K562 (cell line): ENCODE measurements around the gene SEPTIN2. TPM values are rescaled to one million over a fixed set of nuclear protein-coding genes. Genes with fewer than 3 reads are reported as not detected.

ENCODE experiments used
- ATAC-seq: fragments of 200-7000 bp; cut with Tn5 transposase; 3 replicates; pipeline ENCODE4 v1.9.1; 2020; ENCODE audit warnings: moderate library complexity
- BruUV-seq: library from RNA; stranded (reverse); fragments of 400-500 nt; replicated peaks from 2 replicates; lab custom pipeline; 2021; lab: Mats Ljungman, UMichigan
- CTCF ChIA-PET: fragments of 300-600 bp; formaldehyde crosslinking; extraction: SDS; loops from one replicate; lab custom pipeline; 2021; ENCODE audit warnings: low intra/inter-chr PET ratio; lab: Yijun Ruan, JAX
- POLR2A ChIA-PET: fragments of 300-600, 350-650 bp; sonication (Branson Sonifier 250); formaldehyde crosslinking; extraction: SDS; loops from one replicate; lab custom pipeline; 2021; ENCODE audit warnings: antibody characterized with exemption, inconsistent platforms; lab: Yijun Ruan, JAX
- DNase-seq, 4 experiments: peaks; one replicate each; pipeline versions ENCODE4 v3.0.0 to v3.0.0-alpha.2; 2011 to 2018; ENCODE audit warnings: low spot score in 3 of 4, mixed read lengths in 3 of 4; ENCODE audit errors: extremely low read depth in 1 of 4
- FAIRE-seq: peaks from 2 replicates; lab custom pipeline; 2011; peaks lifted over from hg19 to GRCh38; lab: Jason Lieb, UNC
- H2AFZ ChIP-seq: 2 replicates; pipeline ENCODE4 v1.6.0; 2011; ENCODE audit warnings: low read depth, low read length, control low read depth, inconsistent platforms
- H3K27ac ChIP-seq: fragments of 200-600 bp; 3 replicates; pipeline ENCODE4 v1.8.0; 2011; ENCODE audit warnings: low read depth, mild to moderate bottlenecking, control low read depth, inconsistent platforms, low read length, moderate library complexity, mixed read lengths; ENCODE audit errors: extremely low read depth
- H3K27me3 ChIP-seq, 2 experiments: fragments of 300-600 bp in 1 of 2; 2 replicates in 1 of 2; 3 replicates in 1 of 2; pipeline versions ENCODE4 v1.6.0 to v1.8.0; 2011; ENCODE audit warnings: inconsistent platforms in 2 of 2, low read length in 2 of 2, mild to moderate bottlenecking in 1 of 2, mixed read lengths in 1 of 2, moderate library complexity in 1 of 2; ENCODE audit not compliant: control insufficient read depth in 2 of 2, insufficient read depth in 2 of 2
- H3K36me3 ChIP-seq: fragments of 300-600 bp; 3 replicates; pipeline ENCODE4 v1.8.0; 2011; ENCODE audit warnings: mild to moderate bottlenecking, low read length, inconsistent platforms; ENCODE audit not compliant: control insufficient read depth, insufficient read depth
- H3K4me1 ChIP-seq, 2 experiments: fragments of 200-600 bp in 1 of 2; replicated peaks in 1 of 2; 2 replicates in 1 of 2; 3 replicates in 1 of 2; pipeline versions ENCODE4 v1.5.1 to v1.8.0; 2011; ENCODE audit warnings: inconsistent platforms in 2 of 2, low read length in 2 of 2, mild to moderate bottlenecking in 1 of 2, mixed read lengths in 1 of 2, moderate library complexity in 1 of 2; ENCODE audit not compliant: control insufficient read depth in 2 of 2, insufficient read depth in 2 of 2
- H3K4me2 ChIP-seq: 2 replicates; pipeline ENCODE4 v1.6.1; 2011; ENCODE audit warnings: low read length, control low read depth, inconsistent platforms, mixed read lengths; ENCODE audit not compliant: insufficient read depth
- H3K4me3 ChIP-seq: fragments of 200-600 bp; sonication (generic), shearing (Covaris generic); 2 replicates; pipeline ENCODE4 v1.5.1; 2016; ENCODE audit warnings: control low read depth, inconsistent platforms
- H3K79me2 ChIP-seq: fragments of 200-600 bp; 3 replicates; pipeline ENCODE4 v1.8.0; 2011; ENCODE audit warnings: low read length, inconsistent platforms; ENCODE audit not compliant: control insufficient read depth, insufficient read depth
- H3K9ac ChIP-seq, 2 experiments: 2 replicates each; pipeline versions ENCODE4 v1.6.0 to v1.6.1; 2011; ENCODE audit warnings: low read depth in 2 of 2, low read length in 2 of 2, control low read depth in 1 of 2, inconsistent platforms in 1 of 2, mild to moderate bottlenecking in 1 of 2, mixed read lengths in 1 of 2; ENCODE audit not compliant: insufficient read depth in 1 of 2
- H3K9me1 ChIP-seq: one replicate; pipeline ENCODE4 v1.6.0; 2011; ENCODE audit warnings: inconsistent platforms, mild to moderate bottlenecking, low read length, moderate library complexity; ENCODE audit not compliant: control insufficient read depth, insufficient read depth
- H3K9me3 ChIP-seq: replicated peaks from 2 replicates; pipeline ENCODE4 v1.5.1; 2011; ENCODE audit warnings: low read depth, low read length, inconsistent platforms; ENCODE audit not compliant: control insufficient read depth, insufficient read depth
- H4K20me1 ChIP-seq: replicated peaks from 2 replicates; pipeline ENCODE4 v1.6.1; 2011; ENCODE audit warnings: low read length, inconsistent platforms, mixed read lengths; ENCODE audit not compliant: control insufficient read depth, insufficient read depth
- BRD4 ChIP-seq: fragments of 200-600 bp; sonication (generic); IDR thresholded peaks from 2 replicates; pipeline ENCODE4 v1.6.1; 2017; ENCODE audit warnings: inconsistent platforms
- E2F8 ChIP-seq: fragments of 450-650 bp; IDR thresholded peaks from 2 replicates; pipeline ENCODE4 v1.7.1; 2018; ENCODE audit warnings: mild to moderate bottlenecking, low read depth; ENCODE audit not compliant: partially characterized antibody
- ERF ChIP-seq: fragments of 450-650 bp; formaldehyde crosslinking; IDR thresholded peaks from 2 replicates; pipeline ENCODE4 v1.4.0; 2020; ENCODE audit warnings: mild to moderate bottlenecking, mixed read lengths
- HDAC1 ChIP-seq, 2 experiments: fragments of 450-650 bp; IDR thresholded peaks; 2 replicates each; pipeline ENCODE4 v1.6.1; 2016 to 2017; ENCODE audit warnings: inconsistent platforms in 1 of 2, mild to moderate bottlenecking in 1 of 2, moderate library complexity in 1 of 2
- MECOM ChIP-seq: fragments of 250-450 bp; sonication (Bioruptor Pico); IDR thresholded peaks from 2 replicates; pipeline ENCODE4 v1.8.0; 2022; ENCODE audit warnings: inconsistent platforms
- MXI1 ChIP-seq: IDR thresholded peaks from 2 replicates; pipeline ENCODE4 v1.6.1; 2011; ENCODE audit warnings: low read depth, mild to moderate bottlenecking, improper control_type of control experiment, low read length
- NEUROD1 ChIP-seq: fragments of 150-350 bp; IDR thresholded peaks from 2 replicates; pipeline ENCODE4 v1.6.1; 2014; ENCODE audit warnings: borderline replicate concordance, low read length, low read depth; ENCODE audit not compliant: partially characterized antibody
- RERE ChIP-seq: sonication (generic); formaldehyde crosslinking; IDR thresholded peaks from 2 replicates; pipeline ENCODE4 v1.8.0; 2023; ENCODE audit warnings: missing genetic modification reagents, mild to moderate bottlenecking, borderline replicate concordance
- SP2 ChIP-seq: IDR thresholded peaks from 2 replicates; pipeline ENCODE4 v1.6.1; 2011; ENCODE audit warnings: mild to moderate bottlenecking, low read depth, low read length, moderate library complexity; ENCODE audit not compliant: poor library complexity, severe bottlenecking; ENCODE audit errors: extremely low read depth
- SREBF1 ChIP-seq: fragments of 150-350 bp; IDR thresholded peaks from 2 replicates; pipeline ENCODE4 v1.6.1; 2014; ENCODE audit warnings: antibody characterized with exemption, low read depth, low read length, borderline replicate concordance
- TRIM25 ChIP-seq: fragments of 450-650 bp; IDR thresholded peaks from 2 replicates; pipeline ENCODE4 v1.7.0; 2016; ENCODE audit warnings: borderline replicate concordance
- ZBTB17 ChIP-seq: fragments of 450-650 bp; formaldehyde crosslinking; IDR thresholded peaks from 2 replicates; pipeline ENCODE4 v1.4.0; 2020; ENCODE audit warnings: mild to moderate bottlenecking
- WGBS: fragments of 100-300 bp; shearing (Covaris generic); methylation state at CpG from one replicate; pipeline ENCODE4 v1.1.6; 2016; ENCODE audit warnings: low coverage, mixed read lengths; ENCODE audit not compliant: insufficient coverage; ENCODE audit errors: missing lambda C conversion rate; 5-methylcytosine and 5-hydroxymethylcytosine counted together
- in situ Hi-C: fragments of 300-500 bp; cut with MboI; formaldehyde crosslinking; loops from 4 replicates; pipeline ENCODE4 v1.15.0; 2018; ENCODE audit warnings: inconsistent platforms, mixed read lengths
- intact Hi-C: fragments of 100-400 bp; cut with micrococcal nuclease; formaldehyde crosslinking; loops from 2 replicates; pipeline ENCODE4 v1.14.2; 2022
- polyA plus RNA-seq, 8 experiments: library from polyadenylated mRNA; depleted of rRNA in 4 of 8; stranded (reverse) in 5 of 8; unstranded in 3 of 8; fragments of >200 nt; fragmentation: Nextera tagmentation in 2 of 8; fragmentation: Illumina TruSeq in 1 of 8; extraction: Ambion mirVana in 2 of 8; extraction: Trizol in 1 of 8; gene quantifications; 2 replicates each; pipeline versions ENCODE4 v1.2.1 to v1.2.3, GENCODE V29; 2011 to 2014; ENCODE audit warnings: inconsistent platforms in 1 of 8, missing spikeins in 1 of 8
- total RNA-seq, 7 experiments: library from RNA; depleted of rRNA in 6 of 7; stranded (reverse); fragments of >200 nt in 6 of 7; fragmentation: Illumina TruSeq in 2 of 7; extraction: Trizol in 2 of 7; gene quantifications; 2 replicates each; pipeline versions ENCODE4 v1.2.1 to v1.2.3, GENCODE V29; 2011 to 2021; ENCODE audit warnings: low replicate concordance in 1 of 7

Gene SEPTIN2
- total and polyA plus RNA-seq, 9 of the 15 experiments (the other 6 are each of a cell fraction or from before 2014, with no cell fraction given): 121 to 367 (median 166) TPM

GRCh38 chr2:241389697-241390096 lies 74.0 kb downstream of the SEPTIN2 start:
- DNase-seq: no peak
- FAIRE-seq: no peak
- H3K27me3 ChIP-seq: no peaks in the 10 kb centered on the region
- no peak overlapping the region for H3K27ac ChIP-seq
- WGBS: 69% methylated on average over 2 of the region's 2 CpGs
- H2AFZ ChIP-seq: no peak overlapping the region
- BruUV-seq: no TSS peak
- intact Hi-C loops: no loop called here
- H3K36me3 ChIP-seq: no peaks in the 10 kb centered on the region
- no peak overlapping the region for H3K9ac ChIP-seq
- in situ Hi-C loops: no loop called here
- H3K9me1 ChIP-seq: peaks cover 6% of the 10 kb centered on the region
- POLR2A ChIA-PET: interaction anchor here (0.7 kb wide), 1 partner anchor 9 kb away, joined by 3 read pairs; no protein-coding TSS in a partner anchor
- peaks cover 10% of the 10 kb centered on the region; the same call in 1 of the 2 replicates for H4K20me1 ChIP-seq
- H3K79me2 ChIP-seq: peaks cover 4% of the 10 kb centered on the region; the same call in 2 of the 3 replicates
- no peak overlapping the region for H3K4me2 ChIP-seq
- H3K9me3 ChIP-seq: no peaks in the 10 kb centered on the region
- no peak overlapping the region for H3K4me3 ChIP-seq
- no peak for ATAC-seq
- CTCF ChIA-PET: no interaction called here
- peaks cover 0 to 7% of the 10 kb centered on the region in 2 experiments; a peak in 2 of 5 replicates for H3K4me1 ChIP-seq
- TF ChIP-seq NEUROD1 (no peak), RERE (CRISPR knock-in tag) (no peak), ERF (CRISPR knock-in tag) (no peak), TRIM25 (no peak), SP2 (no peak), HDAC1 (IDR thresholded peaks at IDR 0.05) (no peak), MECOM (no peak), MXI1 (no peak), E2F8 (no peak), SREBF1 (no peak), ZBTB17 (CRISPR knock-in tag) (no peak), BRD4 (no peak)
